ENCODE measurements around the gene SEMA3G.

- no peak for TF ChIP-seq CTCF (conservative IDR thresholded peaks at IDR 0.05)
- TF ChIP-seq ZFX (IDR thresholded peaks at IDR 0.05): no peak
Measured at GRCh38 chr3:52408466-52408865, 36.4 kb downstream of the SEMA3G start.

All from C4-2B (cell line).